8988T (cell line): ENCODE measurements around the gene HCFC1R1.

Experiments used
- DNase-seq: peaks from one replicate; pipeline ENCODE4 v3.0.0; 2011

The HCFC1R1 gene

GRCh38 chr16:3015865-3016521 is 7.7 kb downstream of the HCFC1R1 start:
- DNase-seq, result no peak

GRCh38 chr16:3014971-3015370 is 8.8 kb downstream of the HCFC1R1 start:
- DNase-seq, result no peak

- no peak for DNase-seq
Measured at GRCh38 chr16:3013998-3014690, 9.6 kb downstream of the HCFC1R1 start.

- no peak for DNase-seq
Measured at GRCh38 chr16:3013491-3013951, 10.2 kb downstream of the HCFC1R1 start.

- DNase-seq, result no peak
Measured at GRCh38 chr16:3012828-3013420, 10.8 kb downstream of the HCFC1R1 start, which contains the start of gene CLDN9. Gene CLDN9, plus strand, starts transcription at chr16:3012923. Its CDS starts 440 bp downstream, at chr16:3013363.

GRCh38 chr16:3012246-3012645 is 11.5 kb downstream of the HCFC1R1 start:
- DNase-seq, result no peak

- no peak for DNase-seq
Measured at GRCh38 chr16:3010510-3010909, 13.2 kb downstream of the HCFC1R1 start.

- DNase-seq, result no peak
Measured at GRCh38 chr16:3009568-3010390, 14.0 kb downstream of the HCFC1R1 start.

- DNase-seq, result no peak
Measured at GRCh38 chr16:3008690-3009037, 15.1 kb downstream of the HCFC1R1 start.

- DNase-seq, result no peak
Measured at GRCh38 chr16:3007957-3008689, 15.6 kb downstream of the HCFC1R1 start.

GRCh38 chr16:3007059-3007956 is 16.4 kb downstream of the HCFC1R1 start:
- no peak for DNase-seq

- DNase-seq, result no peak
Measured at GRCh38 chr16:3004781-3005284, 18.9 kb downstream of the HCFC1R1 start.

GRCh38 chr16:3004319-3004718 is 19.4 kb downstream of the HCFC1R1 start:
- no peak for DNase-seq

GRCh38 chr16:3003582-3004270 is 20.0 kb downstream of the HCFC1R1 start:
- peak; percentile 91 for DNase-seq

- DNase-seq, result no peak
Measured at GRCh38 chr16:3001316-3001715, 22.4 kb downstream of the HCFC1R1 start.

- no peak for DNase-seq
Measured at GRCh38 chr16:3000540-3000939, 23.2 kb downstream of the HCFC1R1 start.

GRCh38 chr16:2999929-3000328 is 23.8 kb downstream of the HCFC1R1 start:
- DNase-seq, result no peak

- no peak for DNase-seq
Measured at GRCh38 chr16:2996298-2996697, 27.4 kb downstream of the HCFC1R1 start.

- no peak for DNase-seq
Measured at GRCh38 chr16:2992383-2993081, 31.2 kb downstream of the HCFC1R1 start.
